GM12892 (cell line): ENCODE data around the gene GPT2.
"Not testable (repeated sequence)": the region's sequence is repeated elsewhere in the genome, so short reads cannot be mapped to it uniquely, and the experiment has no call there.

ENCODE experiments used
- DNase-seq: peaks from one replicate; pipeline ENCODE4 v3.0.0; 2011; ENCODE audit not compliant: insufficient read length
- FAIRE-seq: peaks from 2 replicates; lab custom pipeline; 2011; peaks lifted over from hg19 to GRCh38; lab: Jason Lieb, UNC
- POLR2A ChIP-seq: IDR thresholded peaks from 2 replicates; pipeline ENCODE4 v1.6.1; 2011; ENCODE audit warnings: low read depth, low read length, control low read depth
- POLR2AphosphoS5 ChIP-seq: IDR thresholded peaks from 2 replicates; pipeline ENCODE4 v1.6.1; 2011; ENCODE audit warnings: low read depth, low read length, control low read depth
- TAF1 ChIP-seq: IDR thresholded peaks from 2 replicates; pipeline ENCODE4 v1.6.1; 2011; ENCODE audit warnings: low read depth, mild to moderate bottlenecking, control low read depth, low read length, borderline replicate concordance

The GPT2 gene

DNA sequence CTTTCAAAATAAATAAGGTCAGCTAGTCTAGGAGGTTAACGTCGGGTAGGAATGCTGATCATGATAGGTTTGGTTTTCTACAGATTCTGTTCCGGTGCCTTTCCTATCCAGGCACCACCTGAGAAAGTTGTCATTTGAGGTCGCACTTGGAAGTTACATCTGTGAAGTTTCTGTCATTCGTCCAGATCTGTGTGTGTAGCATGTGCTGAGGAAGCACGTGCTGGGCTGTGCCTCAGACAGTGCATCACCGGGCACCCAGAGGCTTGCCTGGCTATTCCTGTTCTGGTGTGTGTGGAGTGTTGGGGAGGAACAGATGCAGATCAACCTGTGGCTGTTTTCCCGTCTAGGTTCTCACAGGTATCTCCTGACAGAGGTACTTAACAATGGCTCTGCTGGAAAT lies 46.7 kb downstream of the GPT2 start:
- FAIRE-seq (no peak), DNase-seq (no peak)
- TF ChIP-seq POLR2AphosphoS5 (no peak), TAF1 (no peak), POLR2A (no peak)

DNA sequence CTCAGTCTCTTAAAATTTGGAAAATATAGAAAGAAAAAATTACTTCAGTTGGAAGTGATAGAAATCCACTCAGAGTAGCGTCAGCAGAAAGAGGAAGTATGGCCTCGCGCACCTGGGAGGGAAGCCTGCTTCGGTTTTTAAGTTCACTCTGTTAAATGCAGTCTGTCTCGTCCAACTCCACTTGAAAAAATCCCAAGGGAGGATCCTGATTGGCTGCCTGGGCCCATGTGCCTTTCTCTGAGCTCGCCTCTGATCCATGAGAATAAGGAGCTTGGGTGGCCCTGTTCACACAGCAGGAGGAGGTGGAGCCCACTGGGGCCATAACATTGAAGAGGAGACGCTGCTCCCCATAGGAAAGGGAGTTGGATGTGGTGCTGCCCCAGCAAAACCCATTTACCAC lies 48.6 kb downstream of the GPT2 start:
- no peak for DNase-seq
- FAIRE-seq, result no peak
- TF ChIP-seq TAF1, result no peak
- TF ChIP-seq POLR2AphosphoS5, result no peak
- no peak for TF ChIP-seq POLR2A

DNA sequence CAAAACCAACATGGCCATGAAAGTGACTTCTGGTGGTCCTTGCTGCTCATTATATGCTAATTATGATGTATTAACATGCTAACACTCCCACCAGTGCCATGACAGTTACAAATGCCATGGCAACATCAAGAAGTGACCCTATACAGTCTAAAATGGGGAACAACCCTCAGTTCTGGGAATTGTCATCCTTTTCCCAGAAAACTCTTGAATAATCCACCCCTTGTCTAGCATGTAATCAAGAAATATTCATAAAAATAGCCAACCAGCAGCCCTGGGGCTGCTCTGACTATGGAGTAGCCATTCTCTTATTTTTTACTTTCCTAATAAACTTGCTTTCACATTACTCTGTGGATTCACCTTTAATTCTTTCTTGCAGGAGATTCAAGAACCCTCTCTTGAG lies 53.4 kb downstream of the GPT2 start:
- no peak for TF ChIP-seq POLR2A
- TF ChIP-seq POLR2AphosphoS5, result no peak
- no peak for TF ChIP-seq TAF1
- DNase-seq, result no peak
- FAIRE-seq, result no peak

- FAIRE-seq, result not testable (repeated sequence)
Observed at GRCh38 chr16:46944713-46945112, 60.6 kb downstream of the GPT2 start.

GRCh38 chr16:46947900-46948547 lies 63.9 kb downstream of the GPT2 start:
- TF ChIP-seq TAF1 (no peak), POLR2AphosphoS5 (no peak), POLR2A (no peak)
- FAIRE-seq (peak; percentile 74), DNase-seq (no peak)

More at GRCh38 chr16:46944713-46945112, 60.6 kb downstream of the GPT2 start:
- DNase-seq, result not testable (repeated sequence)

DNA sequence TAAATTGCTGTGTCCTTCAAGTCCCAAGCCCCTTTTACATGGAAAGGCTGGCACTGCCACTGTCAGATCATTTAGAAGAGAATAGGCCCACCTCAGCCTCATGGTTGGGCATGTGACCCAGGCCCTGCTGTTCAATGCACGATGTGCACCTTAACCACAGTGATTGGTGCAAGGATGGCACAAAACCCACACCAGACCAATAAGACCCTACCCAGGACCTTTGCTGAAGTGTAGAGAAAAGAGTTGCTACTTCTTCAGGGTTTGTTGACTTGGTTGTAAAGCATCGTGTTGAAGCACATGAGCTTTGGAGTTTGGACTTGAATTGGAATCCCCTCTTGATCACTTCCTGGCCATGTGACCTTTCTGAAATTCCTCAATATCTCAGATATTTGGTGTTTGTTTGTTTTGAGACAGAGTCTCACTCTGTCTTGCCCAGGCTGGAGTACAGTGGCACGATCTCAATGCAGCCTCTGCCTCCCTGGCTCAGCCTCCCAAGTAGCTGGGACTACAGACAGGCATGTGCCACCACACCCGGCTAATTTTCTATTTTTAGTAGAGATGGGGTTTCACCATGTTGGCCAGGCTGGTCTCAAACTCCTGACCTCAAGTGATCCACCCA lies 64.5 kb downstream of the GPT2 start:
- no peak for TF ChIP-seq POLR2A
- TF ChIP-seq POLR2AphosphoS5, result no peak
- no peak for TF ChIP-seq TAF1
- DNase-seq (no peak), FAIRE-seq (peak; percentile 77)

DNA sequence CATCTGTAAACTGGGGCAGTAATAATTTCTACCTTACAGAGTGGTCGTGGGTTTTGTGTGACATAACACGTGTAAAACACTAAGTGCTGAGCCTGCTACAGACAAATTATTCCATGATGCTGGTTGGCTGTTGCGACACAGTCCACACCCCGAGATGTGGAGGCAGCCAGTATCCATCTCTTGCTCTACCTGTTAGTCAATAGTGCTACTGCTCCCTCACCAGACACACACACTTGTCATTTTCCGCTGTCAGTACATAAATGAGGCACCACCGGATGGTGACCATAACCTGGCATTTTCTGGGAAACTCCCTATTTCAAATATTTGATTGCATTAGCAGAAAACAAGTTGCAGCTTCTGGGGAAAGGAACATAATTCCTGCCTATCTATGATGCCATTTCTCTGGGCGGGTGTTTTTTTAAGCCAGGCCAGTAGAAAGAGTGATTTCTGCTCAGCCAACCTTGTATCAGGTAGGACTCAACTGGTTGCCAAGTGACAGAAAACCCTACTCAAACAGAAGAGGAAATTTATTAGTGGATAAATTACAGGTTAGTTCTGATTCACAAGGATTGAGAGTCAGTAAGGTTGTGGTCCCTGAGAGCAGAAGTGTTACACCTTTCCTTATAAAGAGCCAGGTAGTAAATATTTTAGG lies 65.2 kb downstream of the GPT2 start:
- TF ChIP-seq TAF1 (no peak), POLR2A (no peak), POLR2AphosphoS5 (no peak)
- DNase-seq, result no peak
- peak; percentile 36 for FAIRE-seq

GRCh38 chr16:46950009-46950408 lies 65.8 kb downstream of the GPT2 start:
- FAIRE-seq, result no peak
- TF ChIP-seq POLR2AphosphoS5, result no peak
- TF ChIP-seq POLR2A, result no peak
- no peak for TF ChIP-seq TAF1
- DNase-seq, result no peak

DNA sequence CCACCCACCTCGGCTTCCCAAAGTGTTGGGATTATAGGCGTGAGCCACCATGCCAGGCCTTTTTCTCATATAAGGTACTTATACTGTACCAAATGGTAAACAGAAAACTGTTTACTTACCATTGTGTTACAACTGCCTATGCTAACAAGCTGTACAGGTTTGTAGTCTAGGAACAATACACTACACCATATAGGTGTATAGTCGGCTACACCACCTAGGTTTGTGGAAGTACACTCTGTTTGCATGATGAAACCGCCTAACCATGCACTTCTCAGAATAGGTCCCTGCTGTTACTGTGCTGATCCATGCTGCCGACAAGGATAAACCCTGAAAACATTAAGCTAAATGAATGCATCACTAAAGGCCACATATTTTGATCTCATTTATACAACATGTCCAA lies 70.4 kb downstream of the GPT2 start:
- FAIRE-seq (no peak), DNase-seq (no peak)
- TF ChIP-seq POLR2A (no peak; the same call in 1 of the 2 replicates), TAF1 (no peak), POLR2AphosphoS5 (peak; percentile 48; the same call in 1 of the 2 replicates)

DNA sequence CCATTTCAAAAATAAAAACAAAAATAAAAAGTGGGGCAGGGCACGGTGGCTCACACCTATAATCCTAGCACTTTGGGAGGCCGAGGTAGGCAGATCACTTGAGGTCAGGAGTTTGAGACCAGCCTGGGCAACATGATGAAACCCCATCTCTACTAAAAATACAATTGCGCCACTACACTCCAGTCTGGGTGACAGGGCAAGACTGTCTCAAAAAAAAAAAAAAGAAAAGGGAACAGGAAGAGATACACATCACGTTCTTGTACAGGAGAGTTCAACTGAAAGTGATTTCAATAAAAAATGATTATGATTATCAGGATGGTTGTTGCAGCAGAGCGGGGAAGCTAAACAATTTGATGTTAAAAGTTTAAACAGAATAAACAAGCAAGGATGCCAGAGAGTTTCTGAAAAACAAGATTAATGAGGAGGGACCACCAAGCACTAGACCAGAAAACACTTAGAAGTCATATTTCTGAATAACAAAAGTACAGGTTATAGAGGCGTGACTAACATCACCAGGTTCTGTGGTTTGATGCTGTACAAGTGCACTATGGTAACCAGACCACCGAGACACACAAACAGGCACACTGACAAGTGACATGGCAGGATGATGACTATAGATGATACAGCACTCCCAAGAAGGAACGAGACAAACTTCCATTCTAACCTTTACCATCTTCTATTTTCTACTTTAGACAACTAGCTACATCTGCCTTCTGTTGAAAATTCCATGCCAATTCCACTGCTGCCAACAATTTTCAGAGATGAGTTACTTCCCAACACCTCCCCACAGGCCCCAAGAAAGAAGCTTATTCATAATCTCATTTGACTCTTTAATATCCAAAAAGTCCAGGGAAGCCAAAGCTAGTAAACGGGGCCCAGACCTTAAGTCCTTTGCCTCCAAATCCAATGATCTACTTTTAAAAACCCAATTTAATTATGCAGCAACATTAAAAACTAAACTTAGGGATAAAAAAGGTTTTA lies 77.5 kb downstream of the GPT2 start:
- TF ChIP-seq POLR2AphosphoS5 (no peak), TAF1 (no peak), POLR2A (no peak)
- peak; percentile 56 for FAIRE-seq
- DNase-seq, result no peak

DNA sequence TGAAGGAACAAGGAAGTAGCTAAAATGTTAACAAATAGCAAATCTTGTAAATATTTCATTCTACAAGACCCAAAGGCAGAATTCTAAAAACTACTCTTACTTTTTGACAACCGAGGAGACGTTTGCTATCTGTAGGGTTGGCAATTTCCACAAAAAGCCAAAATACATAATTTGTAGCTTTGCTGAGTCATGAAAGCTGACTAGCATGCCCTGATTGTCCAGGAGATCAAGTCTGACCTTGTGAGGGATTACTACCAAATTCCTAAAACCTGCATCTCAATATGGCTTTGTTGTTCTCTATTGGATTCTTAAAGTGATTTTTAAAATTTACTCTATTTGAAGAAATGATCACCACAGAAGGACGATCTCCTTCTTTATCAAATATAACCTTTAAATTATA lies 78.5 kb downstream of the GPT2 start:
- no peak for DNase-seq
- no peak for FAIRE-seq
- TF ChIP-seq POLR2AphosphoS5 (no peak), POLR2A (no peak), TAF1 (no peak)
